Measurements from ENCODE around the gene RABAC1.
A peak's percentile ranks its signal among the peaks of the same experiment; 100 is the strongest.
"Not testable (repeated sequence)": the region's sequence is repeated elsewhere in the genome, so short reads cannot be mapped to it uniquely, and the experiment has no call there.

RABAC1 gene

GRCh38 chr19:41944336-41944735 is 14.8 kb downstream of the RABAC1 start:
- no peak for DNase-seq

GRCh38 chr19:41941410-41942202 is 17.5 kb downstream of the RABAC1 start:
- no peak for DNase-seq

GRCh38 chr19:41940731-41941409 is 18.3 kb downstream of the RABAC1 start:
- DNase-seq: no peak

GRCh38 chr19:41939861-41940730 is 19.0 kb downstream of the RABAC1 start:
- no peak for DNase-seq

- DNase-seq: not testable (repeated sequence)
These were observed 19.9 kb downstream of the RABAC1 start for GRCh38 chr19:41939209-41939608.

- no peak for DNase-seq
These were observed 21.3 kb downstream of the RABAC1 start for GRCh38 chr19:41937525-41938468.

GRCh38 chr19:41936961-41937360 is 22.2 kb downstream of the RABAC1 start:
- no peak for DNase-seq

- no peak for DNase-seq
These were observed 22.7 kb downstream of the RABAC1 start for GRCh38 chr19:41936416-41936850.

GRCh38 chr19:41935760-41936415 is 23.2 kb downstream of the RABAC1 start:
- no peak for DNase-seq

GRCh38 chr19:41934849-41935374 is 24.2 kb downstream of the RABAC1 start:
- peak; percentile 56 for DNase-seq

GRCh38 chr19:41933693-41934426 is 25.3 kb downstream of the RABAC1 start:
- no peak for DNase-seq

GRCh38 chr19:41932720-41933332 is 26.3 kb downstream of the RABAC1 start:
- no peak for DNase-seq

GRCh38 chr19:41932259-41932719 is 26.8 kb downstream of the RABAC1 start:
- DNase-seq: no peak

- no peak for DNase-seq
These were observed 28.1 kb downstream of the RABAC1 start for GRCh38 chr19:41930926-41931592.

- no peak for DNase-seq
These were observed 28.8 kb downstream of the RABAC1 start for GRCh38 chr19:41930322-41930722.

GRCh38 chr19:41929536-41930071 is 29.5 kb downstream of the RABAC1 start:
- no peak for DNase-seq

- no peak for DNase-seq
These were observed 30.2 kb downstream of the RABAC1 start for GRCh38 chr19:41928754-41929535.

- no peak for DNase-seq
These were observed 30.9 kb downstream of the RABAC1 start, which contains the start of gene ERFL for GRCh38 chr19:41928221-41928683. Gene ERFL, minus strand, starts transcription at chr19:41928449. Its CDS starts 15,530 bp downstream, at chr19:41912919.

Data from fibroblast of upper back skin (primary cell).